Stimulated activated CD4-positive, alpha-beta T cell treated with anti-CD3 and anti-CD28 coated beads, TNF-alpha, amount 100 ng/mL, for 48 hours (primary cell): Measurements from ENCODE around the gene BBS12.
"Not testable (repeated sequence)": the region's sequence is repeated elsewhere in the genome, so short reads cannot be mapped to it uniquely, and the experiment has no call there.

Experiments
- DNase-seq, 3 donors: peaks; one replicate each; pipeline ENCODE4 v3.0.0-alpha.2; 2020; ENCODE audit warnings: low read depth in 3 of 3

Gene BBS12

DNA sequence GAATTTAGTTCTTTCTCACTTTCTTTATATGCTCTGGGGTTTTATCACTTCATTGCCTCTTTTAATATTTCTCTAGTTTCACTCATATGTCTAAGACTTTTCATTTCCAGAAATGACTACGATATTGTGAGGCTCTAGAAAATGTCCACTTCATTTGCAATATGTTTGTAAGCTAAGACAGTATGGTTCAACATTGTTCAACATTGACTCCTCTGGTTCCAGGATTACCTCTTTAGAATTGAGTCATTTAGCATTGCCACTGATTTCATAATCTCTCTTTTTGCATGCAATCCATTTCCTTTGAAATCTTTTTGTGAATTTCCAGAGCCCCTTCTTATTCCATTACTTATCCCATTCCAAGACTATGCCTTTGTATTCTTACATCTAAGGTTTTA, 32.3 kb downstream of the BBS12 start:
- DNase-seq, result no peak

GRCh38 chr4:122765692-122766352, 33.3 kb downstream of the BBS12 start:
- no peak for DNase-seq

- DNase-seq, result no peak
These were observed 33.8 kb downstream of the BBS12 start for GRCh38 chr4:122766353-122766705.

DNA sequence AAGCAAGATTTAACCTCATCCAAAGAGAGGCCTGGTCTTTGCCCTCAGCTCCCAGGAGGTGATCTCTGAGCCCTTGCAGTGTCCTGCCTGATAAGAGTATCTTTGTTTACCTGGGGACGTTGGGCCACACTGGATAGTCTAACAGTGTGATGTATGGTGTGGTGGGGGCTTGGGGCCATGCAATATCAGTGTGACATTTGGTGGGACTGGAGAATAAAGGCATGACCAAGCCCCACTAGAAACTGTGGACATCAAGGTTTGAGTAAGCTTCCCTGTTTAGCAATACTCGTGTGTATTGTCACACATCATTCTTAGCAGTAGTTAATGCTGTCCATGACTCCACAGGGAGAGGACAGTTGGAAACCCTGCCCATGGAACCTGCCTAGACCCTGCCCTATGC, 34.4 kb downstream of the BBS12 start:
- no peak for DNase-seq

DNA sequence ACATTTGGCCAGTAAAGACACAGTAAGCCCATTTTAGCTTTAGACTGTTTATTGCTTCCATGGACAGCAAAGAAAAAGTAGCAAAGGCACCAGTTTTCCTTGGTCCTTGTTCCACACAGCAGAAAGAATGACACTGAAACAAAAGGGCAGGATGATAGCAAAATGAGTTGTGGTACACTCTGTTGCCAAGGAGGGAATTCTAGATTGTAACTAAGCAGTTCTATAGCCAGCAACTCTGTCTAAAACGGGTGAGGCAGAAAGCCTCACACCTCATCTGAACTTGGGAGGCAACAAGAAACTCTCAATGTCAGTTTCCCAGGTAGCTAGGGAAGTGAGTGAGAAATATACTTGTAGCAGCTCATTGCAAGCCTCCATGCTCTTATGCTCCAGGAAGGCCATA, 39.2 kb downstream of the BBS12 start:
- no peak for DNase-seq

- DNase-seq, result no peak
These were observed 39.8 kb downstream of the BBS12 start for GRCh38 chr4:122772311-122772710.

GRCh38 chr4:122772986-122773385, 40.5 kb downstream of the BBS12 start:
- DNase-seq, result no peak

GRCh38 chr4:122775039-122775438, 42.5 kb downstream of the BBS12 start:
- DNase-seq, result no peak

- DNase-seq, result no peak
These were observed 43.7 kb downstream of the BBS12 start for GRCh38 chr4:122775987-122776836.

DNA sequence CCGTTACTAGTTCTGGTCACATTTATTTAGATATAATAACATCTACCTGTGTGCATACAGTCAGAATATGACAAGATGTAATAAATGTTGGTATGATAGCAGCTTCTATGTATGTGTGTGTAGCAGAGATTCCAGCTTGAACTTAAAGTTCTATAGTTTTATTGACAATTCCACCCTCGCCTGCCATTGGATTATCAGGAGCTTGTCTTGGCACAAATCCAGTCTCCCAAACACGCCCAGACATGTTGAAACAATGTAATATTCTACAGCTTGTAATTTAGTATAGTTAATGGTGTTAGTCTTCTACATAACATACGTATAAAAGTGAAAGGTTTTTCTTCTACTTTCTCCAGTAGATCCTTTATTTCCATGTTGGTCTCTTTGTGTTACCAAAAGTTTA, 44.4 kb downstream of the BBS12 start:
- no peak for DNase-seq

DNA sequence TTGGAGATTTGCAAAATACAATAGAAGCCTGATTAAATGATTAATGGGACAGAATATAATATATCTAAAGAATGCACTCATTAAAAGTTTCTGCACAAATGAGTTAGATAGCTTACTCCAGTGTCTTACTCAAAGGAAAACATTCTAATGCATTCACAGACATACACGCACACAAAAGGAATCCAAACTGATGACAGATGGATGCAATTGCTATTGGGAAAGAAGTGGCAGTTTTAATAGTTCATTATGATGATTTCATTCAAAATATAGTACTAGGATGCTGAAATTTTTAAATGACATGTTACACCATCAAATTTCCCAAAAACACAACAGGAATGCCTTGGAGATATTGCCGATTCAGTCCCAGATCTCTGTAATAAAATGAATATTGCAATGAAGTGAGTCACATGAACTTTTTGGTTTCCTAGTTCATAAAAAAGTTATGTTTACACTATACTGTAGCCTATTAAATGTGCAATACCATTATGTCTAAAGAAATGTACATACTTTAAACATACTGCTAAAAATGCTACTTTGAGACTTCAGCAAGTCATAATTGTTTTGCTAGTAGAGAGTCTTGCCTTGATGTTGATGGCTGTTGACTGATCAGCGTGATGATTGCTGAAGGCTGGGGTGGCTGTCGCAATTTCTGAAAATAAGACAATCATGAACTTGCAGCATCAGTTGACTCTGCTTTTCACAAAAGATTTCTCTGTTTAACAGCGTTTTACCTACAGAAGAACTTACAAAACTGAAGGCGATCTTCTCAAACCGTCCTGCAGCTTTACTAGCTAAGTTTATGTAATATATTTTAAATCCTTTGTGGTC, 45.6 kb downstream of the BBS12 start:
- no peak for DNase-seq

GRCh38 chr4:122781486-122781885, 49.0 kb downstream of the BBS12 start:
- no peak for DNase-seq

GRCh38 chr4:122783301-122784215, 51.1 kb downstream of the BBS12 start:
- DNase-seq, result no peak

- DNase-seq, result no peak
These were observed 51.8 kb downstream of the BBS12 start for GRCh38 chr4:122784261-122784660.

GRCh38 chr4:122785099-122785498, 52.6 kb downstream of the BBS12 start:
- DNase-seq, result no peak

- peak in 1 of 3 donors; percentile 7 for DNase-seq
These were observed 53.8 kb downstream of the BBS12 start for GRCh38 chr4:122786296-122786695.

GRCh38 chr4:122786920-122787319, 54.4 kb downstream of the BBS12 start:
- not testable (repeated sequence) for DNase-seq

GRCh38 chr4:122787940-122788339, 55.4 kb downstream of the BBS12 start:
- no peak for DNase-seq

DNA sequence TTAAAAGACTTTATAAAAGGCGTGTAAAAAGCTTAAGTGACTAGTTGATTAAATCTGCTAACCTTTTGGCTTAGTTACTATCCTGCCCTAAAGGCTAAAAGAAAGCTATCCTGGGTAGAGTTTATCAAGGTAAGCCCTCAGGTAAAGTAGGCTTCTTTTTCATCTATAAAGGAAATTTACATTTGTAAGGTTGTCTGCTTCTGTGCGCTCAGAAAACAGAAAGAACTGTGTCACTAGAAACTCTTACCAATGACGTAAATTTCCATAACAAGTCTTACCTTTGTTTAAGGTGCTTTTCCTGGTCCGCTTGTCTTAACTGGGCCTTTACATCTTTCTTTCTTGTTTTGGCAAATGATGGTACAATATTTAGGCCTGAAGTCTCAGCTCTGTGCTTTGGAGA, 56.4 kb downstream of the BBS12 start:
- no peak for DNase-seq

- DNase-seq, result no peak
These were observed 61.3 kb downstream of the BBS12 start for GRCh38 chr4:122793811-122794210.
